MCF 10A (cell line): Measurements from ENCODE around the gene HBZ. TPM values are rescaled to one million over a fixed set of nuclear protein-coding genes. Genes with fewer than 3 reads are reported as not detected.

Experiments
- BruUV-seq: library from RNA; stranded (reverse); fragments of 400-500 nt; replicated peaks from 2 replicates; lab custom pipeline; 2021; lab: Mats Ljungman, UMichigan
- CTCF ChIA-PET: fragments of 300-600 bp; sonication (Branson Sonifier 250); formaldehyde crosslinking; extraction: SDS; loops from one replicate; lab custom pipeline; 2021; ENCODE audit warnings: antibody characterized with exemption, inconsistent platforms; lab: Yijun Ruan, JAX
- POLR2A ChIA-PET: fragments of 300-600, 350-650 bp; sonication (Branson Sonifier 250); formaldehyde crosslinking; extraction: SDS; loops from one replicate; lab custom pipeline; 2020; ENCODE audit warnings: antibody characterized with exemption, inconsistent platforms; lab: Yijun Ruan, JAX
- DNase-seq: peaks from one replicate; pipeline ENCODE4 v3.0.0-alpha.2; 2018; ENCODE audit not compliant: unreplicated experiment
- H3K27ac Mint-ChIP-seq: one replicate; pipeline ENCODE4 v1.8.0; 2022; ENCODE audit warnings: mild to moderate bottlenecking, low read depth, mixed read lengths; ENCODE audit not compliant: unreplicated experiment
- H3K27me3 Mint-ChIP-seq: one replicate; pipeline ENCODE4 v1.8.0; 2022; ENCODE audit warnings: mixed read lengths; ENCODE audit not compliant: insufficient read depth, unreplicated experiment
- H3K36me3 Mint-ChIP-seq: one replicate; pipeline ENCODE4 v1.8.0; 2022; ENCODE audit warnings: mild to moderate bottlenecking, moderate library complexity, mixed read lengths; ENCODE audit not compliant: insufficient read depth, unreplicated experiment
- H3K4me1 Mint-ChIP-seq: one replicate; pipeline ENCODE4 v1.8.0; 2022; ENCODE audit warnings: mixed read lengths; ENCODE audit not compliant: insufficient read depth, unreplicated experiment
- H3K4me3 Mint-ChIP-seq: one replicate; pipeline ENCODE4 v1.8.0; 2022; ENCODE audit warnings: mild to moderate bottlenecking, moderate library complexity, mixed read lengths; ENCODE audit not compliant: unreplicated experiment
- H3K9me3 Mint-ChIP-seq: one replicate; pipeline ENCODE4 v1.8.0; 2022; ENCODE audit warnings: mixed read lengths; ENCODE audit not compliant: unreplicated experiment
- intact Hi-C: fragments of 100-400 bp; cut with micrococcal nuclease; formaldehyde crosslinking; loops from 2 replicates; pipeline ENCODE4 v1.14.1; 2022
- total RNA-seq: library from RNA; stranded (reverse); gene quantifications from 2 replicates; pipeline ENCODE4 v1.2.3, GENCODE V29; 2022
- TF ChIP-seq, protein P1 (sequence below): fragments of 200-600 bp; IDR thresholded peaks from one replicate; pipeline ENCODE4 v1.8.0; 2022; ENCODE audit warnings: antibody characterized with exemption, mild to moderate bottlenecking; ENCODE audit not compliant: unreplicated experiment

HBZ gene
- total RNA-seq, 1 experiment from 2014 or later = not detected

DNA sequence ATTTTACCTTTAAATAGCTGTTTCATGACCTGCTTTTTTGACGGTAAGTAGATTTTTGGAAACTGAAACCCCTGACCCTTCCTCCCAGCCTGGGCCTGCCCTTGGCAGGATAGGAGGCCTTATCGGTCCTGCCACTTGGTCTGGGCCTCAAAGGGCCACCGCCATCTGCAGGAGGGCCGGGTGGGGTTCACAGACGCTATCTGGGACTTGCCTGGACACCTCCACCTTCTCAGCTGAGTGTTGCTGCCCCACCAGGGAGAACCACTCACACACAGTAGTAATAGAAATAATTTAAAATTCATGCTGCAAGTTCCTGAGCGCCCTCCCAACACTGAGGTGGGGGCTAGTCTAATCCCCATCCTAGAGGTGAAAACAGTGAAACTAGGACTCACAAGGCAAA lies 9.4 kb upstream of the HBZ start:
- no peaks in the 10 kb centered on the region for H3K27me3 Mint-ChIP-seq
- no TSS peak for BruUV-seq
- H3K4me1 Mint-ChIP-seq = no peaks in the 10 kb centered on the region
- no peak overlapping the region for H3K27ac Mint-ChIP-seq
- no peak for DNase-seq
- intact Hi-C loops = no loop called here
- no peaks in the 10 kb centered on the region for H3K9me3 Mint-ChIP-seq
- no peaks in the 10 kb centered on the region for H3K36me3 Mint-ChIP-seq
- ChIA-PET CTCF (interaction anchor here (0.7 to 1.5 kb wide), 3 partner anchors 8 to 36 kb away, joined by 3 to 8 read pairs (median 4); no protein-coding TSS in a partner anchor), POLR2A (interaction anchor here (0.8 kb wide), 1 partner anchor 85 kb away, joined by 5 read pairs; no protein-coding TSS in a partner anchor)
- TF ChIP-seq, protein P1, sequence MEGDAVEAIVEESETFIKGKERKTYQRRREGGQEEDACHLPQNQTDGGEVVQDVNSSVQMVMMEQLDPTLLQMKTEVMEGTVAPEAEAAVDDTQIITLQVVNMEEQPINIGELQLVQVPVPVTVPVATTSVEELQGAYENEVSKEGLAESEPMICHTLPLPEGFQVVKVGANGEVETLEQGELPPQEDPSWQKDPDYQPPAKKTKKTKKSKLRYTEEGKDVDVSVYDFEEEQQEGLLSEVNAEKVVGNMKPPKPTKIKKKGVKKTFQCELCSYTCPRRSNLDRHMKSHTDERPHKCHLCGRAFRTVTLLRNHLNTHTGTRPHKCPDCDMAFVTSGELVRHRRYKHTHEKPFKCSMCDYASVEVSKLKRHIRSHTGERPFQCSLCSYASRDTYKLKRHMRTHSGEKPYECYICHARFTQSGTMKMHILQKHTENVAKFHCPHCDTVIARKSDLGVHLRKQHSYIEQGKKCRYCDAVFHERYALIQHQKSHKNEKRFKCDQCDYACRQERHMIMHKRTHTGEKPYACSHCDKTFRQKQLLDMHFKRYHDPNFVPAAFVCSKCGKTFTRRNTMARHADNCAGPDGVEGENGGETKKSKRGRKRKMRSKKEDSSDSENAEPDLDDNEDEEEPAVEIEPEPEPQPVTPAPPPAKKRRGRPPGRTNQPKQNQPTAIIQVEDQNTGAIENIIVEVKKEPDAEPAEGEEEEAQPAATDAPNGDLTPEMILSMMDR = no peak
- no peak overlapping the region for H3K4me3 Mint-ChIP-seq

DNA sequence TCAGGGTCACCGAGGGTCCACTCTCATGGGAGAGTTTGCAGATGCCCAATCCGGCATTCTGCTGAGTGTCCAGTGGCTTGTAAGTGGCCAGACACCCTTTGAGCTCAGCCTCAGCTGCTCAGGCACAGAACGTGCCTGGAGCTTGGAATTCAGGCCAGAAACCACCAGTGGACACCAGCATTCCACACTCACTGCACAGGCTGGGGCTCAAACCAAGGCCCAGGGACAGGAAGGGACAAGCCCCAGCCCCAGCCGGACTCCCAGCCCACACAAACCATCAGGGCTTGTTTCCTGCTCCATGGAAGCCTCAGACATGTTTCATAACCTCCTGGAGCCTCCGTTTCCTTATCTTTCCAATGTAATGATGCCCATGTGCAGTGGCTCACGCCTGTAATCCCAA lies 9.0 kb upstream of the HBZ start:
- POLR2A ChIA-PET = no interaction called here
- Mint-ChIP-seq H3K27ac (no peak overlapping the region), H3K36me3 (no peaks in the 10 kb centered on the region), H3K4me1 (no peaks in the 10 kb centered on the region), H3K4me3 (no peak overlapping the region), H3K9me3 (no peaks in the 10 kb centered on the region), H3K27me3 (no peaks in the 10 kb centered on the region)
- intact Hi-C loops = no loop called here
- CTCF ChIA-PET = interaction anchor here (0.6 to 1.5 kb wide), 3 partner anchors 25 to 46 kb away, joined by 3 to 8 read pairs (median 4); no protein-coding TSS in a partner anchor
- no TSS peak for BruUV-seq
- TF ChIP-seq, protein P1 = no peak
- no peak for DNase-seq

DNA sequence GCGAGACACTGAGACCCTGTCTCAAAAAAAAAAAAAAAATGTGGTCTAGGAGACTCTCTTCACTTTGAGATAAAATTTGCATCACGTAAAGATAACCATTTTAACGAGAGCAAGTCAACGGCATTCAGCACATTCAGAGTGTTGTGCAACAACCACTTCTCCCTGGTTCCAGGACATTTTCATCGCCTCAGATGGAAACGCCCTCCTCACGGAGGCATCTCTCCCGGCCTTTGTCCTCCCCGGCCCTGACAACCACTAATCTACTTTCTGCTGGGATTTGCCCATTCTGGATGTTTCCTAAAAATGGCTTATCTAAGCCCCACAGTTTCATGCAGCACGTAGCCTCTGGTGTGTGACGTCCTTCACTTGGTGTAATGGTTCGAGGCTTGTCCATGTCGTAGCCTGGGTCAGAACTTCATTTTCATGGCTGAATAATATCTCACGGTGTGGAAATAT lies 7.6 kb upstream of the HBZ start:
- Mint-ChIP-seq H3K9me3 (no peaks in the 10 kb centered on the region), H3K27me3 (no peaks in the 10 kb centered on the region), H3K36me3 (no peaks in the 10 kb centered on the region), H3K4me3 (no peak overlapping the region), H3K27ac (no peak overlapping the region), H3K4me1 (peaks cover 6% of the 10 kb centered on the region)
- ChIA-PET CTCF (interaction anchor here (0.7 kb wide), 1 partner anchor 37 kb away, joined by 4 read pairs; no protein-coding TSS in a partner anchor), POLR2A (no interaction called here)
- intact Hi-C loops = no loop called here
- TF ChIP-seq, protein P1 = no peak
- no TSS peak for BruUV-seq
- no peak for DNase-seq

DNA sequence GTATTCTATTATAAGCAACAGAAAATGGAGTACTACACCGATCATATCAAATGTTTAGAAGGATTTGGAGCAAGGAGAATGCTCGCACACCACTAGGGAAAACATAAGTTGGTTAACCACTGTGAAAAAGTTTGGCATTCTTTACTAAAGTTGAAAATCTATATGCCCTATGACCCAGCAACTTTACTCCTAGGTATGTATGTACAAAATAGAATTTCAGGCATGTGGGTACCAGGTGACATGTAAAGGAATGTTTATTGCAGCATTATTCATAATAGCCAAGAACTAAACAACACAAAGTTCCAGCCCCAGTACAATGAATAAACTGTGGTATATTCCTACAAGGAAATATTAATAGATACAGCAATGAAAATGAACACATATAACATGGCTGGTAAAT lies 5.8 kb upstream of the HBZ start:
- Mint-ChIP-seq H3K4me1 (peaks cover 6% of the 10 kb centered on the region), H3K9me3 (no peaks in the 10 kb centered on the region), H3K4me3 (no peak overlapping the region), H3K36me3 (no peaks in the 10 kb centered on the region), H3K27ac (no peak overlapping the region), H3K27me3 (no peaks in the 10 kb centered on the region)
- ChIA-PET CTCF (no interaction called here), POLR2A (no interaction called here)
- DNase-seq = no peak
- TF ChIP-seq, protein P1 = no peak
- BruUV-seq = no TSS peak
- intact Hi-C loops = no loop called here
